Gastrocnemius medialis (tissue), 4 donors: ENCODE measurements around the gene JCHAIN. TPM values are rescaled to one million over a fixed set of nuclear protein-coding genes. Genes with fewer than 3 reads are reported as not detected.

ENCODE experiments used
- ATAC-seq, 2 donors: fragments of 150-250 bp; one replicate each; pipeline ENCODE4 v1.9.1; 2016
- DNase-seq, 2 donors: peaks; one replicate each; pipeline ENCODE4 v3.0.0-alpha.2; 2019
- H3K27ac ChIP-seq, 4 donors: fragments of 200-600 bp; sonication (generic); 1 replicate in 1 of 4; 2 replicates in 3 of 4; pipeline ENCODE4 v1.5.1; 2016 to 2018; ENCODE audit warnings: mild to moderate bottlenecking in 2 of 4, moderate library complexity in 1 of 4
- H3K27me3 ChIP-seq, 3 donors: fragments of 200-600 bp; sonication (generic) in 2 of 3; 1 replicate in 1 of 3; 2 replicates in 2 of 3; pipeline versions ENCODE4 v1.5.1 to v1.6.0; 2016 to 2019; ENCODE audit warnings: mild to moderate bottlenecking in 1 of 3, moderate library complexity in 1 of 3
- H3K36me3 ChIP-seq, 2 donors: fragments of 200-600 bp; sonication (generic) in 1 of 2; one replicate each; pipeline ENCODE4 v1.5.1; 2017 to 2018
- H3K4me1 ChIP-seq, 2 donors: fragments of 200-600 bp; sonication (generic) in 1 of 2; one replicate each; pipeline ENCODE4 v1.5.1; 2016 to 2017; ENCODE audit warnings: mild to moderate bottlenecking in 2 of 2
- H3K4me3 ChIP-seq, 4 donors: fragments of 200-600 bp; sonication (generic) in 3 of 4; 1 replicate in 1 of 4; 2 replicates in 3 of 4; pipeline ENCODE4 v1.5.1; 2016 to 2019; ENCODE audit warnings: mild to moderate bottlenecking in 2 of 4
- H3K9me3 ChIP-seq, 3 donors: fragments of 200-600 bp; sonication (generic) in 2 of 3; 1 replicate in 1 of 3; 2 replicates in 2 of 3; pipeline ENCODE4 v1.5.1; 2016 to 2019
- CTCF ChIP-seq, 5 experiments: fragments of 450-650 bp in 3 of 5; fragments of 200-600 bp in 2 of 5; sonication (generic) in 2 of 5; IDR thresholded peaks in 4 of 5; conservative IDR thresholded peaks in 1 of 5; 1 replicate in 4 of 5; 2 replicates in 1 of 5; pipeline ENCODE4 v1.5.1; 2016 to 2019; ENCODE audit warnings: antibody characterized with exemption in 5 of 5, mild to moderate bottlenecking in 3 of 5, moderate library complexity in 3 of 5
- POLR2A ChIP-seq, 2 donors: fragments of 450-650 bp; IDR thresholded peaks; one replicate each; pipeline ENCODE4 v1.6.1; 2017; ENCODE audit warnings: antibody characterized with exemption in 2 of 2, mild to moderate bottlenecking in 2 of 2, moderate library complexity in 2 of 2
- in situ Hi-C, 4 donors: fragments of 200-750 bp; cut with MboI; loops; one replicate each; pipeline versions ENCODE4 v1.15.0 to v1.8.0; 2017; ENCODE audit warnings: low sequenced_read_pairs in 4 of 4
- intact Hi-C: fragments of 100-400 bp; cut with DNase I; formaldehyde crosslinking; loops from one replicate; pipeline ENCODE4 v1.15.1; 2023; ENCODE audit warnings: low total_unique reads
- total RNA-seq, 4 donors: library from RNA; depleted of rRNA; stranded (reverse); fragments of >200 nt; gene quantifications; one replicate each; pipeline versions ENCODE4 v1.1.0 to v1.2.3, GENCODE V29; 2016

JCHAIN gene
- total RNA-seq, 4 donors from 2014 or later: 0.55 to 3.9 (median 0.60) TPM; not detected in 1

GRCh38 chr4:70634482-70634881 is 31.8 kb downstream of the JCHAIN start:
- TF ChIP-seq CTCF (IDR thresholded peaks at IDR 0.05 in 4 of 5, conservative IDR thresholded peaks at IDR 0.05 in 1 of 5) (no peak), POLR2A (IDR thresholded peaks at IDR 0.05) (no peak)
- H3K4me3 ChIP-seq: no peak overlapping the region
- intact Hi-C loops (no loop called here), in situ Hi-C loops (no loop called here)
- H3K36me3 ChIP-seq: no peaks in the 10 kb centered on the region
- no peaks in the 10 kb centered on the region for H3K27me3 ChIP-seq
- no peak for ATAC-seq
- no peak overlapping the region for H3K27ac ChIP-seq
- H3K9me3 ChIP-seq: no peaks in the 10 kb centered on the region
- H3K4me1 ChIP-seq: peaks cover 14 to 21% of the 10 kb centered on the region in 2 donors
- no peak for DNase-seq

GRCh38 chr4:70632028-70632427 is 34.3 kb downstream of the JCHAIN start:
- no peak for ATAC-seq
- in situ Hi-C loops (no loop called here), intact Hi-C loops (no loop called here)
- H3K36me3 ChIP-seq: no peaks in the 10 kb centered on the region
- H3K9me3 ChIP-seq: no peaks in the 10 kb centered on the region
- no peak overlapping the region for H3K4me3 ChIP-seq
- DNase-seq: no peak
- H3K27me3 ChIP-seq: no peaks in the 10 kb centered on the region
- peaks cover 2 to 6% of the 10 kb centered on the region in 2 donors for H3K4me1 ChIP-seq
- H3K27ac ChIP-seq: no peak overlapping the region
- TF ChIP-seq CTCF (IDR thresholded peaks at IDR 0.05 in 4 of 5, conservative IDR thresholded peaks at IDR 0.05 in 1 of 5) (no peak), POLR2A (IDR thresholded peaks at IDR 0.05) (no peak)

GRCh38 chr4:70630162-70630561 is 36.1 kb downstream of the JCHAIN start:
- Histone ChIP-seq H3K27me3 (no peaks in the 10 kb centered on the region), H3K9me3 (no peaks in the 10 kb centered on the region), H3K27ac (no peak overlapping the region), H3K36me3 (no peaks in the 10 kb centered on the region), H3K4me1 (no peaks in the 10 kb centered on the region), H3K4me3 (no peak overlapping the region)
- no peak for ATAC-seq
- intact Hi-C loops: no loop called here
- in situ Hi-C loops: no loop called here
- TF ChIP-seq POLR2A (IDR thresholded peaks at IDR 0.05) (no peak), CTCF (IDR thresholded peaks at IDR 0.05 in 4 of 5, conservative IDR thresholded peaks at IDR 0.05 in 1 of 5) (no peak)
- no peak for DNase-seq

- no peaks in the 10 kb centered on the region for H3K4me1 ChIP-seq
- no peak for TF ChIP-seq POLR2A (IDR thresholded peaks at IDR 0.05)
- no peak for TF ChIP-seq CTCF (IDR thresholded peaks at IDR 0.05 in 4 of 5, conservative IDR thresholded peaks at IDR 0.05 in 1 of 5)
- H3K9me3 ChIP-seq: no peaks in the 10 kb centered on the region
- intact Hi-C loops (no loop called here), in situ Hi-C loops (no loop called here)
- no peak overlapping the region for H3K4me3 ChIP-seq
- H3K27me3 ChIP-seq: no peaks in the 10 kb centered on the region
- no peaks in the 10 kb centered on the region for H3K36me3 ChIP-seq
- no peak overlapping the region for H3K27ac ChIP-seq
- no peak for ATAC-seq
- DNase-seq: no peak
Measured at GRCh38 chr4:70629469-70630090, 36.7 kb downstream of the JCHAIN start.

GRCh38 chr4:70628444-70628843 is 37.9 kb downstream of the JCHAIN start, which contains the start of gene ENAM:
TSS of gene ENAM (plus strand) at chr4:70628744. CDS start at chr4:70629501, 757 bp downstream.
- Histone ChIP-seq H3K4me1 (no peaks in the 10 kb centered on the region), H3K27me3 (no peaks in the 10 kb centered on the region), H3K36me3 (no peaks in the 10 kb centered on the region), H3K4me3 (no peak within 1 kb of the TSS), H3K9me3 (no peaks in the 10 kb centered on the region), H3K27ac (no peak within 1 kb of the TSS)
- ATAC-seq (no peak), DNase-seq (no peak)
- TF ChIP-seq CTCF (IDR thresholded peaks at IDR 0.05 in 4 of 5, conservative IDR thresholded peaks at IDR 0.05 in 1 of 5): no peak
- TF ChIP-seq POLR2A (IDR thresholded peaks at IDR 0.05): no peak
- in situ Hi-C loops: no loop called here
- intact Hi-C loops: no loop called here
